Karpas-422 (cell line): ENCODE measurements around the gene LCE3C. TPM values are rescaled to one million over a fixed set of nuclear protein-coding genes. Genes with fewer than 3 reads are reported as not detected.
"Not testable (repeated sequence)": the region's sequence is repeated elsewhere in the genome, so short reads cannot be mapped to it uniquely, and the experiment has no call there.

Experiments used
- DNase-seq: peaks from one replicate; pipeline ENCODE4 v3.0.0-alpha.2; 2015
- H2AFZ ChIP-seq: fragments of 200-600 bp; sonication (generic); 2 replicates; pipeline ENCODE4 v1.6.1; 2014; ENCODE audit warnings: antibody characterized with exemption, low read length, mixed read lengths
- H3K27ac ChIP-seq: fragments of 200-600 bp; sonication (generic); 2 replicates; pipeline ENCODE4 v1.5.1; 2014; ENCODE audit warnings: mild to moderate bottlenecking, low read length, moderate library complexity
- H3K27me3 ChIP-seq: fragments of 200-600 bp; sonication (generic); 2 replicates; pipeline ENCODE4 v1.6.1; 2014; ENCODE audit warnings: low read length, mixed read lengths
- H3K36me3 ChIP-seq: fragments of 200-600 bp; sonication (generic); 2 replicates; pipeline ENCODE4 v1.6.1; 2014; ENCODE audit warnings: low read length, mixed read lengths; ENCODE audit not compliant: insufficient read depth
- H3K4me1 ChIP-seq: fragments of 200-600 bp; sonication (generic); 2 replicates; pipeline ENCODE4 v1.6.1; 2014; ENCODE audit warnings: mild to moderate bottlenecking, low read length, mixed read lengths
- H3K4me2 ChIP-seq: fragments of 200-600 bp; sonication (generic); 2 replicates; pipeline ENCODE4 v1.6.1; 2014; ENCODE audit warnings: low read length, low read depth, mild to moderate bottlenecking; ENCODE audit not compliant: poor library complexity, severe bottlenecking
- H3K4me3 ChIP-seq: fragments of 200-600 bp; sonication (generic); 2 replicates; pipeline ENCODE4 v1.5.1; 2014; ENCODE audit warnings: mild to moderate bottlenecking, antibody characterized with exemption, low read length, mixed read lengths
- H3K79me2 ChIP-seq: fragments of 200-600 bp; sonication (generic); 2 replicates; pipeline ENCODE4 v1.6.1; 2014; ENCODE audit warnings: mild to moderate bottlenecking, low read length, mixed read lengths
- H3K9ac ChIP-seq: fragments of 200-600 bp; sonication (generic); 2 replicates; pipeline ENCODE4 v1.6.0; 2014; ENCODE audit warnings: low read length
- H3K9me2 ChIP-seq: fragments of 200-600 bp; sonication (generic), shearing (Covaris generic); replicated peaks from 2 replicates; pipeline ENCODE4 v1.6.0; 2014; ENCODE audit warnings: mild to moderate bottlenecking, low read length, moderate library complexity; ENCODE audit not compliant: insufficient read depth
- H3K9me3 ChIP-seq: fragments of 300-700, 200-600 bp; sonication (generic); 2 replicates; pipeline ENCODE4 v1.6.1; 2014; ENCODE audit warnings: low read length, mixed read lengths
- H4K20me1 ChIP-seq: fragments of 200-600 bp; sonication (generic); 2 replicates; pipeline ENCODE4 v1.6.1; 2014; ENCODE audit warnings: mild to moderate bottlenecking, antibody characterized with exemption, low read length, low read depth; ENCODE audit not compliant: insufficient read depth
- total RNA-seq: library from RNA; depleted of rRNA; stranded (reverse); fragments of >200 nt; shearing (Covaris generic); gene quantifications from 2 replicates; pipeline ENCODE4 v1.2.3, GENCODE V29; 2014; ENCODE audit warnings: low replicate concordance; rRNA removed

LCE3C gene, protein sequence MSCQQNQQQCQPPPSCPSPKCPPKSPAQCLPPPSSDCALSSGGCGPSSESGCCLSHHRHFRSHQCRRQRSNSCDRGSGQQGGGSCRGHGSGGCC
- not detected in 2 replicates for total RNA-seq

DNA sequence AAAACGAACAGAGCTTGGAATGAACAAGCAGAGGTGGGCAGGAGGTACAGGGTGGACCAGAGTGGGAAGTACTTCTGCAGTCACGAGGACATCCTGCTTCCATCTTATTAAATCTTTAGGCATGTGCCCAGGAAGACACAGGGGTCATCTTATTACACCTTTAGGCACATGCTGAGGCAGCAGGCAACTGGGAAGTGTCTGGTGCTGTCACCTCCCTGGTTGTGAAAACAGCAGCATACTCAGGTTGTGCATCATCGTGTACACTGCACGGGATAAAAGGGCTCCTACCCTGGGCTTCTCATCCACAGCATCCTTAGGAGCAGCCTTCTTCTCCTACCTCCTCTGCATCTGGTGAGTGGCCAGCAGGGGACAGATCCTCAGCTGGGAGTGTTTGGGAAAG is at the start of gene LCE3C:
LCE3C (plus strand) TSS at position 301 of the 400 bp plus-strand sequence. CDS start 498 bp downstream, outside the sequence.
- no peaks in the 10 kb centered on the region for H3K4me1 ChIP-seq
- no peak within 1 kb of the TSS for H3K4me2 ChIP-seq
- DNase-seq: no peak
- no peaks in the 10 kb centered on the region for H4K20me1 ChIP-seq
- H3K9me2 ChIP-seq: no peaks in the 10 kb centered on the region
- H2AFZ ChIP-seq: no peak within 1 kb of the TSS
- no peak within 1 kb of the TSS for H3K4me3 ChIP-seq
- H3K36me3 ChIP-seq: no peaks in the 10 kb centered on the region
- H3K27ac ChIP-seq: no peak within 1 kb of the TSS
- H3K27me3 ChIP-seq: no peaks in the 10 kb centered on the region
- H3K79me2 ChIP-seq: no peaks in the 10 kb centered on the region
- no peaks in the 10 kb centered on the region for H3K9me3 ChIP-seq
- H3K9ac ChIP-seq: no peak within 1 kb of the TSS

- H3K79me2 ChIP-seq: no peaks in the 10 kb centered on the region
- no peak overlapping the region for H3K4me3 ChIP-seq
- no peaks in the 10 kb centered on the region for H4K20me1 ChIP-seq
- no peak overlapping the region for H3K4me2 ChIP-seq
- no peak overlapping the region for H3K27ac ChIP-seq
- no peak overlapping the region for H2AFZ ChIP-seq
- no peaks in the 10 kb centered on the region for H3K27me3 ChIP-seq
- H3K4me1 ChIP-seq: no peaks in the 10 kb centered on the region
- H3K9ac ChIP-seq: no peak overlapping the region
- DNase-seq: no peak
- H3K9me3 ChIP-seq: no peaks in the 10 kb centered on the region
- H3K36me3 ChIP-seq: no peaks in the 10 kb centered on the region
- no peaks in the 10 kb centered on the region for H3K9me2 ChIP-seq
Observed at GRCh38 chr1:152565115-152565514, 34.9 kb upstream of the LCE3C start.

DNA sequence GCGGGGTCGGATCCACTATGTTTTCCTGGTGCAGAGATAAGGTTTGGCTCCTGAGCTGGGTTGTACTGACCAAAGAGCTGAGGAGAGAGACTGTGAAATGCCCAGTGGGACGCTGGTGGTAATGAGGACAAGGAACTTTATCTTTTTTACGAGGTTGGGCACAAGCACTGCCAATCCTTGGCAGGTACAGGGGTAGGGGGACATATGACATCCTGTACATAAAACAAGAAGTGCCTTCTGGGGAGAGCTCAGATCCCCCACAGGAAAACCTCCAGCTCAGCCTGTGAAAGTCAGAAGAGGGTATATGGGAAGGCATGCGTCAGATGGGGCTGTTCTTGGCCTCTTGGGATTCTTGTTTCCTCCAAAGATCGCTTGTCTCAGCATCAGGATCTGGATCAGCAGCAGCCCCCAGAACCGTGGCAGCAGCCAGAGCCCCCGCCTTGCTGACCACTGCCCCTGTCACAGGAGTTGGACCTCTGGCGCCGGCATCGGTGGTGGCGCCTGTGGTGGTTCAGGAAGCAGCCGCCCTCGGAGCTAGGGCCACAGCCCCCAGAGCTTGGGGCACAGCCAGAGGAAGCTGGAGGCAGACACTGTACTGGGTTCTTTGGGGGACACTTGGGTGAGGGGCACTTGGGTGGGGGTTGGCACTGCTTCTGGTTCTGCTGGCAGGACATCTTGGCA is 34.4 kb upstream of the LCE3C start:
- DNase-seq: no peak
- Histone ChIP-seq H3K9ac (no peak overlapping the region), H3K4me3 (no peak overlapping the region), H3K9me2 (no peaks in the 10 kb centered on the region), H3K9me3 (no peaks in the 10 kb centered on the region), H3K27ac (no peak overlapping the region), H2AFZ (no peak overlapping the region), H3K4me2 (no peak overlapping the region), H3K4me1 (no peaks in the 10 kb centered on the region), H4K20me1 (no peaks in the 10 kb centered on the region), H3K36me3 (no peaks in the 10 kb centered on the region), H3K27me3 (no peaks in the 10 kb centered on the region), H3K79me2 (no peaks in the 10 kb centered on the region)

DNA sequence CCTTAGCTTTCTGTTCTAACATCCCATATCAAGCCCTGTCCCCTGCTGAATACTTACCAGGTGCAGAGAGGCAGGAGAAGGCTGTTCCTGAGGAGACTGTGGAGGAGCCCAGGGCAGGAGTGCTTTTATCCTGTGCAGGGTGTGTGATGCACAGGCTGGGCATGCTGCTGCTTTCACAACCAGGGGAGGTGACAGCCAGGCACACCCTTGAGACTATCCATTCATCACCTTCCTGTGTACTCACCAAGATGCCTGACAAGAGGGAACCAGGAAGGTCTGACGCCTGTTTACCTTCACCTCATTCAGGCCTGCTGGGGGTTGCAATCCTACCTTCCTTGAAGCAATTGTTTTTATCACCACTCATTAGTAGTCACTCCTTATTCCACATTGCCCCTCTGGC is 33.4 kb upstream of the LCE3C start, which contains the start of gene LCE3E:
LCE3E (minus strand) TSS at position 100 of the 400 bp plus-strand sequence. CDS start 572 bp downstream, outside the sequence.
- H3K9me2 ChIP-seq: no peaks in the 10 kb centered on the region
- no peaks in the 10 kb centered on the region for H4K20me1 ChIP-seq
- no peaks in the 10 kb centered on the region for H3K9me3 ChIP-seq
- H3K4me3 ChIP-seq: no peak within 1 kb of the TSS
- H3K36me3 ChIP-seq: no peaks in the 10 kb centered on the region
- H3K27ac ChIP-seq: no peak within 1 kb of the TSS
- no peak within 1 kb of the TSS for H3K9ac ChIP-seq
- no peak for DNase-seq
- H3K4me1 ChIP-seq: no peaks in the 10 kb centered on the region
- no peak within 1 kb of the TSS for H2AFZ ChIP-seq
- no peaks in the 10 kb centered on the region for H3K27me3 ChIP-seq
- H3K4me2 ChIP-seq: no peak within 1 kb of the TSS
- H3K79me2 ChIP-seq: no peaks in the 10 kb centered on the region

DNA sequence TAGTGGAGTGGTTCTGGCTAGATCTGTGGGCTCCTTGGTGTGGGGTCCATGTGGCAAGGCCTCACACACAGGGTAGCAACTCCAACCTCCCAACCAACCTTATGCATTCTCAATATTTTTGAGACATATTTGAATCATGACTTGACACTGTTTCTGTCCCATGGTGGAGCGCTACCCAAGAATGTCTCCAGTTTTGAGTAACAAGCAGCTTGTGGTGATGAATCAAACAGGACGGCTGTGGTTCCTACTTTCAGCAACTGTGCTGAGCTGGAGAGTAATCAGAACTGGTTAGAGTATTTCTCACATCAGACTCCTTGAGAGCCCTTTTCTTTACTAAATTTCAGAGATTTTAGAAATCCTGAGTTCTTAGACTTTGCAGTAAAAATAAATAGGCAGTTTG is 22.9 kb upstream of the LCE3C start:
- H3K36me3 ChIP-seq: no peaks in the 10 kb centered on the region
- H3K4me1 ChIP-seq: no peaks in the 10 kb centered on the region
- no peak overlapping the region for H3K4me3 ChIP-seq
- H3K4me2 ChIP-seq: no peak overlapping the region
- no peak for DNase-seq
- no peaks in the 10 kb centered on the region for H3K79me2 ChIP-seq
- H3K9me3 ChIP-seq: no peaks in the 10 kb centered on the region
- no peak overlapping the region for H2AFZ ChIP-seq
- H4K20me1 ChIP-seq: no peaks in the 10 kb centered on the region
- no peaks in the 10 kb centered on the region for H3K9me2 ChIP-seq
- no peak overlapping the region for H3K27ac ChIP-seq
- no peak overlapping the region for H3K9ac ChIP-seq
- H3K27me3 ChIP-seq: no peaks in the 10 kb centered on the region

- not testable (repeated sequence) for H3K9me3 ChIP-seq, H3K9me2 ChIP-seq, H3K79me2 ChIP-seq
Observed at GRCh38 chr1:152579526-152579925, 20.5 kb upstream of the LCE3C start.

DNA sequence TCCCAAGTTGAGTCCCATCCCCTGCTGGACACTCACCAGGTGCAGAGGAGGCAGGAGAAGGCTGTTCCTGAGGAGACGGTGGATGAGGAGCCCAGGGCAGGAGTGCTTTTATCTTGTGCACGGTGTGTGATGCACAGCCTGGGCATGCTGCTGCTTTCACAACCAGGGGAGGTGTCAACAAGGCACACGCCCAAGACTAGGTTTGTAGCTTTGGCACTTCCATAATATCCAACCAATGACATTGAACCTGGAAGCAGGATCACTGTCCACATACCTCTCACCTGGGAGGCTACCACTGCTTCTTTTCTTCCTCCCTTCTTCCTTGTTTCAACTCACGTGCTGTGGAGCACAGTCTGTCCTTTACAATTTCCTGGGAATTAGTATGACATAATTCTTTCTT is 19.6 kb upstream of the LCE3C start, which contains the start of gene LCE3D:
LCE3D (minus strand) TSS at position 84 of the 400 bp plus-strand sequence. CDS start 580 bp downstream, outside the sequence.
- H4K20me1 ChIP-seq: no peaks in the 10 kb centered on the region
- no peaks in the 10 kb centered on the region for H3K79me2 ChIP-seq
- no peak within 1 kb of the TSS for H2AFZ ChIP-seq
- no peaks in the 10 kb centered on the region for H3K36me3 ChIP-seq
- no peaks in the 10 kb centered on the region for H3K27me3 ChIP-seq
- H3K27ac ChIP-seq: no peak within 1 kb of the TSS
- no peak for DNase-seq
- no peak within 1 kb of the TSS for H3K4me2 ChIP-seq
- no peak within 1 kb of the TSS for H3K9ac ChIP-seq
- no peaks in the 10 kb centered on the region for H3K9me2 ChIP-seq
- H3K4me1 ChIP-seq: no peaks in the 10 kb centered on the region
- no peak within 1 kb of the TSS for H3K4me3 ChIP-seq
- H3K9me3 ChIP-seq: no peaks in the 10 kb centered on the region

More at GRCh38 chr1:152579526-152579925, 20.5 kb upstream of the LCE3C start:
- H3K4me2 ChIP-seq, H3K4me1 ChIP-seq, H3K4me3 ChIP-seq, H4K20me1 ChIP-seq, H3K27ac ChIP-seq, H2AFZ ChIP-seq, DNase-seq, H3K27me3 ChIP-seq, H3K36me3 ChIP-seq, H3K9ac ChIP-seq: not testable (repeated sequence)

- Histone ChIP-seq H3K79me2 (no peaks in the 10 kb centered on the region), H3K9ac (no peak overlapping the region), H3K4me2 (no peak overlapping the region), H4K20me1 (no peaks in the 10 kb centered on the region), H3K4me3 (no peak overlapping the region), H3K4me1 (no peaks in the 10 kb centered on the region), H3K9me3 (no peaks in the 10 kb centered on the region), H3K9me2 (no peaks in the 10 kb centered on the region), H2AFZ (no peak overlapping the region), H3K36me3 (no peaks in the 10 kb centered on the region), H3K27ac (no peak overlapping the region), H3K27me3 (no peaks in the 10 kb centered on the region)
- DNase-seq: no peak
Observed at GRCh38 chr1:152582647-152583046, 17.4 kb upstream of the LCE3C start.
